OCI-LY7 (cell line): ENCODE measurements around the gene BCAS4.

ENCODE experiments used
- EZH2phosphoT487 ChIP-seq: fragments of 200-600 bp; sonication (generic); IDR thresholded peaks from 2 replicates; pipeline ENCODE4 v1.6.1; 2018; ENCODE audit warnings: low read depth, borderline replicate concordance, mild to moderate bottlenecking, mixed run types, antibody characterized with exemption, low read length, moderate library complexity, mixed read lengths
- TF ChIP-seq, protein P1 (sequence below): fragments of 200-600 bp; sonication (generic); conservative IDR thresholded peaks from 2 replicates; pipeline ENCODE4 v1.5.1; 2014; ENCODE audit warnings: mild to moderate bottlenecking, antibody characterized with exemption, low read length, moderate library complexity, mixed read lengths

DNA sequence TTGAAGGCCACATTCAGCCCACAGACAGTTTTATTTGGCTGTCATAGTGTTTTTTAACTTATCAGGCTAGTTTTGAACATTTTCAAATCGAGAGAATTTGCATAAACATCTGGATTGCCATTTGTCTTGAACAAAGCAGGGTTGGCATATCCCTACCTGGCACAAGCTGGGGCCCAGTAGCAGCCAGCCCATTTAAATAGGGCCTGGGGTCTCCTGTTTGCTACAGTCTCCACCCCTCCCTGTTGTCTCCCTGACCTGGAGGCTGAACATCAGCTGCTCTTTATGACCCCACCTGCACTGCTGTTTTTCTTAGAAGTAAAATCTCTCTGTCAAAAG is 10.5 kb downstream of the BCAS4 start:
- TF ChIP-seq, protein P1, sequence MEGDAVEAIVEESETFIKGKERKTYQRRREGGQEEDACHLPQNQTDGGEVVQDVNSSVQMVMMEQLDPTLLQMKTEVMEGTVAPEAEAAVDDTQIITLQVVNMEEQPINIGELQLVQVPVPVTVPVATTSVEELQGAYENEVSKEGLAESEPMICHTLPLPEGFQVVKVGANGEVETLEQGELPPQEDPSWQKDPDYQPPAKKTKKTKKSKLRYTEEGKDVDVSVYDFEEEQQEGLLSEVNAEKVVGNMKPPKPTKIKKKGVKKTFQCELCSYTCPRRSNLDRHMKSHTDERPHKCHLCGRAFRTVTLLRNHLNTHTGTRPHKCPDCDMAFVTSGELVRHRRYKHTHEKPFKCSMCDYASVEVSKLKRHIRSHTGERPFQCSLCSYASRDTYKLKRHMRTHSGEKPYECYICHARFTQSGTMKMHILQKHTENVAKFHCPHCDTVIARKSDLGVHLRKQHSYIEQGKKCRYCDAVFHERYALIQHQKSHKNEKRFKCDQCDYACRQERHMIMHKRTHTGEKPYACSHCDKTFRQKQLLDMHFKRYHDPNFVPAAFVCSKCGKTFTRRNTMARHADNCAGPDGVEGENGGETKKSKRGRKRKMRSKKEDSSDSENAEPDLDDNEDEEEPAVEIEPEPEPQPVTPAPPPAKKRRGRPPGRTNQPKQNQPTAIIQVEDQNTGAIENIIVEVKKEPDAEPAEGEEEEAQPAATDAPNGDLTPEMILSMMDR = no peak
- TF ChIP-seq EZH2phosphoT487 = no peak
